Adrenal gland (tissue), 12 donors: ENCODE data around the gene SEZ6L2. TPM values are rescaled to one million over a fixed set of nuclear protein-coding genes. Genes with fewer than 3 reads are reported as not detected.

Experiments used
- DNase-seq, 7 donors: peaks; one replicate each; pipeline ENCODE4 v3.0.0-alpha.2; 2019 to 2020
- H3K27ac ChIP-seq, 5 donors: fragments of 200-600 bp; sonication (generic) in 4 of 5; 1 replicate in 3 of 5; 2 replicates in 2 of 5; pipeline versions ENCODE4 v1.5.1 to v1.8.0; 2016 to 2020; ENCODE audit warnings: mild to moderate bottlenecking in 1 of 5
- H3K27me3 ChIP-seq: fragments of 200-600 bp; 2 replicates; pipeline ENCODE4 v1.8.0; 2021
- H3K36me3 ChIP-seq, 2 donors: fragments of 200-600 bp; replicated peaks in 1 of 2; 1 replicate in 1 of 2; 2 replicates in 1 of 2; pipeline versions ENCODE4 v1.5.1 to v1.8.0; 2018 to 2022
- H3K4me1 ChIP-seq, 2 donors: fragments of 200-600 bp; replicated peaks in 1 of 2; 1 replicate in 1 of 2; 2 replicates in 1 of 2; pipeline versions ENCODE4 v1.5.1 to v1.8.0; 2018 to 2021
- H3K4me3 ChIP-seq, 4 donors: fragments of 200-600 bp; sonication (generic) in 3 of 4; one replicate each; pipeline ENCODE4 v1.5.1; 2016 to 2018
- H3K9me3 ChIP-seq, 3 donors: fragments of 200-600 bp; sonication (generic) in 1 of 3; replicated peaks in 1 of 3; 1 replicate in 2 of 3; 2 replicates in 1 of 3; pipeline versions ENCODE4 v1.5.1 to v1.8.0; 2016 to 2021
- CTCF ChIP-seq, 6 experiments: fragments of 450-650 bp in 4 of 6; fragments of 200-600 bp in 2 of 6; sonication (generic) in 1 of 6; IDR thresholded peaks; 1 replicate in 5 of 6; 2 replicates in 1 of 6; pipeline versions ENCODE4 v1.5.1 to v1.8.0; 2016 to 2021; ENCODE audit warnings: antibody characterized with exemption in 6 of 6, mild to moderate bottlenecking in 2 of 6, moderate library complexity in 1 of 6
- POLR2A ChIP-seq, 2 donors: fragments of 450-650 bp; IDR thresholded peaks; one replicate each; pipeline ENCODE4 v1.6.1; 2017; ENCODE audit warnings: antibody characterized with exemption in 2 of 2, mild to moderate bottlenecking in 2 of 2, moderate library complexity in 1 of 2
- WGBS, 4 donors: extraction: QIAGEN DNeasy Blood & Tissue Kit in 2 of 4; methylation state at CpG; one replicate each; pipeline versions ENCODE4 v1.1.5 to v1.1.7; 2013 to 2017; 5-methylcytosine and 5-hydroxymethylcytosine counted together
- intact Hi-C, 2 donors: fragments of 100-400 bp; cut with DNase I; formaldehyde crosslinking; loops; one replicate each; pipeline versions ENCODE4 v1.14.1 to v1.15.0; 2022 to 2023
- polyA plus RNA-seq, 3 donors: library from polyadenylated mRNA; stranded (reverse); fragments of 200-250 nt in 2 of 3; fragments of 350-450 nt in 1 of 3; fragmentation: Illumina TruSeq in 1 of 3; extraction: RNeasy Lipid Tissue Mini Kit (QIAGEN cat#74804) in 1 of 3; gene quantifications; one replicate each; pipeline ENCODE4 v1.2.3, GENCODE V29; 2013 to 2014
- total RNA-seq, 9 donors: library from RNA; depleted of rRNA in 4 of 9; stranded (reverse); fragments of >200 nt in 4 of 9; fragments of 120-200 nt in 1 of 9; fragmentation: NEBNext Ultra II Directional in 1 of 9; extraction: Animal tissue kit (Norgen Biotek cat#: 25700) in 1 of 9; gene quantifications; one replicate each; pipeline versions ENCODE4 v1.1.0 to v1.2.4, GENCODE V29; 2013 to 2023
- donor health status: healthy with polysubstance abuse.
- donor health status: Bipolar disorder and iron deficiency.
- donor health status: DM: yes; HTN: yes; CAD: no.
- donor health status: DM: no; HTN: no; CAD: no.
- donor health status: DM: no; HTN: no; CAD: no.
- donor health status: DM: yes; HTN: yes; CAD: no.

The SEZ6L2 gene
- total and polyA plus RNA-seq, 12 donors: 7.5 to 302 (median 36.2) TPM

GRCh38 chr16:29849505-29849904, 49.8 kb downstream of the SEZ6L2 start:
- Histone ChIP-seq H3K9me3 (no peaks in the 10 kb centered on the region), H3K36me3 (peaks cover 0 to 38% of the 10 kb centered on the region in 2 donors), H3K27me3 (no peaks in the 10 kb centered on the region), H3K27ac (peak overlapping the region in 2 of 5 donors; percentile 8 to 65), H3K4me1 (peaks cover 3 to 4% of the 10 kb centered on the region in 2 donors), H3K4me3 (no peak overlapping the region)
- peak in 3 of 7 donors; percentile 46 to 56 (median 48) for DNase-seq
- 57 to 69% (median 64%) methylated on average over 3 to 5 of the region's 5 CpGs for WGBS, 4 donors
- intact Hi-C loops: loop anchor here in 1 of 2 donors (2.0 kb wide), 1 partner anchor 31 kb away; no protein-coding TSS in a partner anchor
- TF ChIP-seq POLR2A (IDR thresholded peaks at IDR 0.05) (no peak), CTCF (IDR thresholded peaks at IDR 0.05) (no peak)

GRCh38 chr16:29848420-29849297, 50.7 kb downstream of the SEZ6L2 start:
- intact Hi-C loops: loop anchor here in 1 of 2 donors (2.0 kb wide), 1 partner anchor 30 kb away; no protein-coding TSS in a partner anchor
- Histone ChIP-seq H3K27ac (peak overlapping the region in 2 of 5 donors; percentile 44 to 65), H3K27me3 (no peaks in the 10 kb centered on the region), H3K4me3 (no peak overlapping the region), H3K9me3 (no peaks in the 10 kb centered on the region), H3K4me1 (peaks cover 4 to 5% of the 10 kb centered on the region in 2 donors), H3K36me3 (peaks cover 0 to 47% of the 10 kb centered on the region in 2 donors)
- TF ChIP-seq POLR2A (IDR thresholded peaks at IDR 0.05): no peak
- peak; percentile 86 to 95 (median 88) for TF ChIP-seq CTCF (IDR thresholded peaks at IDR 0.05)
- peak; percentile 77 to 89 (median 84) for DNase-seq
- WGBS, 4 donors: 36 to 74% (median 42%) methylated on average over 8 to 15 of the region's 15 CpGs

GRCh38 chr16:29845656-29846055, 53.7 kb downstream of the SEZ6L2 start:
- Histone ChIP-seq H3K4me1 (peaks cover 4 to 5% of the 10 kb centered on the region in 2 donors), H3K27me3 (no peaks in the 10 kb centered on the region), H3K36me3 (peaks cover 0 to 75% of the 10 kb centered on the region in 2 donors), H3K9me3 (no peaks in the 10 kb centered on the region), H3K27ac (peak overlapping the region in 3 of 5 donors; percentile 45 to 73 (median 59)), H3K4me3 (no peak overlapping the region)
- 91 to 96% (median 93%) methylated on average over 10 to 18 of the region's 18 CpGs for WGBS, 4 donors
- peak in 1 of 7 donors; percentile 47 for DNase-seq
- TF ChIP-seq CTCF (IDR thresholded peaks at IDR 0.05) (no peak), POLR2A (IDR thresholded peaks at IDR 0.05) (no peak)
- intact Hi-C loops: no loop called here

- Histone ChIP-seq H3K27ac (peak overlapping the region in 4 of 5 donors; percentile 3 to 85 (median 68)), H3K4me3 (no peak overlapping the region), H3K27me3 (no peaks in the 10 kb centered on the region), H3K36me3 (peaks cover 0 to 84% of the 10 kb centered on the region in 2 donors), H3K9me3 (no peaks in the 10 kb centered on the region), H3K4me1 (peaks cover 11% of the 10 kb centered on the region in 2 donors)
- 77 to 81% (median 79%) methylated on average over 17 to 28 of the region's 28 CpGs for WGBS, 4 donors
- TF ChIP-seq CTCF (IDR thresholded peaks at IDR 0.05): no peak
- TF ChIP-seq POLR2A (IDR thresholded peaks at IDR 0.05): peak in 1 of 2 donors; percentile 37
- intact Hi-C loops: no loop called here
- DNase-seq: peak in 6 of 7 donors; percentile 78 to 87 (median 85)
These were observed 54.6 kb downstream of the SEZ6L2 start for GRCh38 chr16:29844575-29845331.
